SK-N-SH treated with all-trans-retinoic acid at 6 μM for 48 hours (cell line): Measurements from ENCODE around the gene DRD4.
A peak's percentile ranks its signal among the peaks of the same experiment; 100 is the strongest.

Experiments
- ATAC-seq: fragments of 200-7000 bp; cut with Tn5 transposase; 3 replicates; pipeline ENCODE4 v1.9.1; 2020; ENCODE audit warnings: mild to moderate bottlenecking, moderate library complexity
- ARNTL ChIP-seq: fragments of 450-650 bp; formaldehyde crosslinking; IDR thresholded peaks from 2 replicates; pipeline ENCODE4 v1.5.0; 2020; ENCODE audit warnings: low read depth, mild to moderate bottlenecking, moderate library complexity, borderline replicate concordance
- BACH2 ChIP-seq: fragments of 250-450 bp; sonication (Bioruptor Pico); IDR thresholded peaks from 2 replicates; pipeline ENCODE4 v1.9.0; 2021; ENCODE audit warnings: mild to moderate bottlenecking, borderline replicate concordance
- CSDC2 ChIP-seq: fragments of 250-450 bp; sonication (Bioruptor Pico); IDR thresholded peaks from 2 replicates; pipeline ENCODE4 v1.5.0; 2020; ENCODE audit warnings: mild to moderate bottlenecking, moderate library complexity
- ESRRG ChIP-seq: fragments of 250-450 bp; sonication (Bioruptor Pico); IDR thresholded peaks from 2 replicates; pipeline ENCODE4 v1.6.1; 2021; ENCODE audit warnings: mild to moderate bottlenecking
- ISL1 ChIP-seq: fragments of 250-450 bp; sonication (Bioruptor Pico); IDR thresholded peaks from 2 replicates; pipeline ENCODE4 v2.1.2; 2022; ENCODE audit warnings: mild to moderate bottlenecking, moderate library complexity
- OSR1 ChIP-seq: fragments of 250-450 bp; sonication (Bioruptor Pico); IDR thresholded peaks from 2 replicates; pipeline ENCODE4 v1.8.0; 2022; ENCODE audit warnings: moderate library complexity, mild to moderate bottlenecking, inconsistent platforms
- PPARA ChIP-seq: fragments of 250-450 bp; sonication (Bioruptor Pico); IDR thresholded peaks from 2 replicates; pipeline ENCODE4 v1.5.0; 2020; ENCODE audit warnings: mild to moderate bottlenecking, borderline replicate concordance
- RARB ChIP-seq: fragments of 250-450 bp; sonication (Bioruptor Pico); IDR thresholded peaks from 2 replicates; pipeline ENCODE4 v1.8.0; 2021; ENCODE audit warnings: mild to moderate bottlenecking, moderate library complexity
- TCF4 ChIP-seq: fragments of 250-450 bp; sonication (Bioruptor Pico); IDR thresholded peaks from 2 replicates; pipeline ENCODE4 v1.8.0; 2021; ENCODE audit warnings: mild to moderate bottlenecking, moderate library complexity, borderline replicate concordance
- TOX ChIP-seq: fragments of 250-450 bp; sonication (Bioruptor Pico); IDR thresholded peaks from 2 replicates; pipeline ENCODE4 v1.8.0; 2021; ENCODE audit warnings: mild to moderate bottlenecking, moderate library complexity, borderline replicate concordance
- ZFP3 ChIP-seq: fragments of 250-450 bp; sonication (Bioruptor Pico); IDR thresholded peaks from 2 replicates; pipeline ENCODE4 v1.5.0; 2020; ENCODE audit warnings: mild to moderate bottlenecking, moderate library complexity
- ZFP30 ChIP-seq: fragments of 450-650 bp; formaldehyde crosslinking; IDR thresholded peaks from 2 replicates; pipeline ENCODE4 v1.5.0; 2022; ENCODE audit warnings: mild to moderate bottlenecking, moderate library complexity
- ZNF565 ChIP-seq: fragments of 450-650 bp; formaldehyde crosslinking; conservative IDR thresholded peaks from 2 replicates; pipeline ENCODE4 v1.5.0; 2020; ENCODE audit warnings: low read depth, mild to moderate bottlenecking, moderate library complexity
- ZNF8 ChIP-seq: fragments of 450-650 bp; formaldehyde crosslinking; IDR thresholded peaks from 2 replicates; pipeline ENCODE4 v1.5.0; 2020; ENCODE audit warnings: mild to moderate bottlenecking, moderate library complexity
- TF ChIP-seq, protein P1 (sequence below): fragments of 250-450 bp; sonication (Bioruptor Pico); IDR thresholded peaks from 2 replicates; pipeline ENCODE4 v1.8.0; 2020; ENCODE audit warnings: mild to moderate bottlenecking, moderate library complexity, borderline replicate concordance
- TF ChIP-seq, protein P2 (sequence below): fragments of 250-450 bp; sonication (Bioruptor Pico); IDR thresholded peaks from 2 replicates; pipeline ENCODE4 v1.5.1; 2021; ENCODE audit warnings: mild to moderate bottlenecking, moderate library complexity
- TF ChIP-seq, protein P3 (sequence below): fragments of 250-450 bp; sonication (Bioruptor Pico); IDR thresholded peaks from 2 replicates; pipeline ENCODE4 v1.8.0; 2021; ENCODE audit warnings: low read depth, mild to moderate bottlenecking, moderate library complexity, borderline replicate concordance
- TF ChIP-seq, protein P4 (sequence below): fragments of 250-450 bp; sonication (Bioruptor Pico); IDR thresholded peaks from 2 replicates; pipeline ENCODE4 v1.5.1; 2020; ENCODE audit warnings: low read depth, mild to moderate bottlenecking, moderate library complexity

Gene DRD4

DNA sequence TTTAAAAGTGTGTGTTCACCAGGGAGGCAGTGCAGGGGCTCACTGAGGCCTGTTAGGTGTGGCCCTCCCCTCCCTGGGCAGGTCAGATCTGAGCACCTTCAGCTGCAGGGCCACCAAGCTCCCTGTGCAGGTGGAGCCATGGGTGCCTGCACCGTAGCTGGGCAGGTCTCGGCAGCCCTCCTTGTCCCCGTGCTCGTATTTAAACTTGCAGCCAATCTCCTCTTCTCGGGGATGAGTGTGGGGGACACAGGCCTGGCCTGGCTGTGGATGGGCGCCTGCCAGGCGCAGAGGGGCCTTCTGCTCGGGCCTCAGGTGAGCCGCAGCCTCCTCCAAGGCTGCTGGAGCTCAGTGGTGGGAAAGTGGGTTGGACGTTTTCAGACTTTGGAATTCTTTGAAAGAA is 41.7 kb upstream of the DRD4 start:
- TF ChIP-seq BACH2 (CRISPR knock-in tag) = no peak
- TF ChIP-seq RARB (CRISPR knock-in tag) = no peak
- TF ChIP-seq OSR1 = no peak
- TF ChIP-seq ZFP30 (CRISPR knock-in tag) = no peak

DNA sequence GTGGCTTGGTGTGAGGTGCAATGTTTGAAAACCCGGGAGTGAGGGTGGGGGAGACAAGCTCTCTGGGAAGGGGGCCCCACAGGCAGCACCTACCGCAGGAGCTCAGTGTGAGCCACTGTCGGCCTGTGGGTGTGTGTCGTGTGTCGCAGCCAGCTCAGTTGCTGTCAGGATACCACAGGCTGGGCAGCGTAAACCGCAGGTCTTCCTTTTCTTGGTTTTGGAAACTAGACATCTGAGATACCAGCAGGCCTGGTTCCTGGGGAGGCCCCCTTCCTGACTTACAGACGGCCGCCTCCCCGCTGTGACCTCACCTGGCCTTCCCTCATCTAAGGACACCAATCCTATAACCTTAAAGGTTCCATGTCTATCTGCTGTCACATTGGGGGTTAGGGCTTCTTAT is 40.7 kb upstream of the DRD4 start:
- ATAC-seq = no peak
- TF ChIP-seq ZNF565 (CRISPR knock-in tag) (no peak), PPARA (CRISPR knock-in tag) (no peak), ESRRG (no peak), BACH2 (CRISPR knock-in tag) (no peak), ZNF8 (CRISPR knock-in tag) (no peak), ZFP30 (CRISPR knock-in tag) (no peak), ISL1 (no peak), TOX (CRISPR knock-in tag) (no peak)
- TF ChIP-seq, protein P1, sequence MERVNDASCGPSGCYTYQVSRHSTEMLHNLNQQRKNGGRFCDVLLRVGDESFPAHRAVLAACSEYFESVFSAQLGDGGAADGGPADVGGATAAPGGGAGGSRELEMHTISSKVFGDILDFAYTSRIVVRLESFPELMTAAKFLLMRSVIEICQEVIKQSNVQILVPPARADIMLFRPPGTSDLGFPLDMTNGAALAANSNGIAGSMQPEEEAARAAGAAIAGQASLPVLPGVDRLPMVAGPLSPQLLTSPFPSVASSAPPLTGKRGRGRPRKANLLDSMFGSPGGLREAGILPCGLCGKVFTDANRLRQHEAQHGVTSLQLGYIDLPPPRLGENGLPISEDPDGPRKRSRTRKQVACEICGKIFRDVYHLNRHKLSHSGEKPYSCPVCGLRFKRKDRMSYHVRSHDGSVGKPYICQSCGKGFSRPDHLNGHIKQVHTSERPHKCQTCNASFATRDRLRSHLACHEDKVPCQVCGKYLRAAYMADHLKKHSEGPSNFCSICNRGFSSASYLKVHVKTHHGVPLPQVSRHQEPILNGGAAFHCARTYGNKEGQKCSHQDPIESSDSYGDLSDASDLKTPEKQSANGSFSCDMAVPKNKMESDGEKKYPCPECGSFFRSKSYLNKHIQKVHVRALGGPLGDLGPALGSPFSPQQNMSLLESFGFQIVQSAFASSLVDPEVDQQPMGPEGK = no peak
- TF ChIP-seq, protein P2, sequence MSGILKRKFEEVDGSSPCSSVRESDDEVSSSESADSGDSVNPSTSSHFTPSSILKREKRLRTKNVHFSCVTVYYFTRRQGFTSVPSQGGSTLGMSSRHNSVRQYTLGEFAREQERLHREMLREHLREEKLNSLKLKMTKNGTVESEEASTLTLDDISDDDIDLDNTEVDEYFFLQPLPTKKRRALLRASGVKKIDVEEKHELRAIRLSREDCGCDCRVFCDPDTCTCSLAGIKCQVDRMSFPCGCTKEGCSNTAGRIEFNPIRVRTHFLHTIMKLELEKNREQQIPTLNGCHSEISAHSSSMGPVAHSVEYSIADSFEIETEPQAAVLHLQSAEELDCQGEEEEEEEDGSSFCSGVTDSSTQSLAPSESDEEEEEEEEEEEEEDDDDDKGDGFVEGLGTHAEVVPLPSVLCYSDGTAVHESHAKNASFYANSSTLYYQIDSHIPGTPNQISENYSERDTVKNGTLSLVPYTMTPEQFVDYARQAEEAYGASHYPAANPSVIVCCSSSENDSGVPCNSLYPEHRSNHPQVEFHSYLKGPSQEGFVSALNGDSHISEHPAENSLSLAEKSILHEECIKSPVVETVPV = no peak

More for the DNA sequence above, 41.7 kb upstream of the DRD4 start:
- ATAC-seq = no peak

DNA sequence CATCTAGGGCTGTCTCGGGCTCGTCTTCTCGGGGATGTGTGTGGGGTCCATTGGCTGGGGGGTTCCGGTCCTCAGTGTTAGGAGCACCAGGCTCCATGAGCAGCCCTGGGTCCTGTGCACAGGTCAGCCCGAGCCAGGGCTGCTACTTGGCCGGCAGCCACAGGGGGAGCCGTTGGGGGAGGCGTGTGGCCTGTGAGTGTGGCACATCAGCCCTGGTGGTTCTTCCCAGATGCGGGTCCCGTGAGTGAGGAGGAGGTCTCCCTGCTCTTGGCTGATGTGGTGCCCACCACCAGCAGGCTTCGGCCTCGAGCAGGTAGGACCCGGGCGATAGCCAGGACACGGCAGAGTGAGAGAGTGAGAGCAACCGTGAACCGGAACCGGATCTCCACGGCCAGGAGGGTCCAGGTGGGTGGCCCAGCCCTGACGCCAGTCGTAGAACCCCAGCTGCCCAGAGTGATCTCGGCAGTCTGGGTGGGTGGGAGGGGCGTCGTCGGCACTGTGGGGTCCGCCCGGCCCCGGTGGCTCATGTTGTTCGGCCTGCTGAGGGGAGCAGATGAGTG is 39.8 kb upstream of the DRD4 start:
- ATAC-seq = peak; percentile 41; the same call in 2 of the 3 replicates
- no peak for TF ChIP-seq CSDC2 (CRISPR knock-in tag)
- TF ChIP-seq TCF4 (CRISPR knock-in tag) = no peak
- no peak for TF ChIP-seq ZNF8 (CRISPR knock-in tag)
- TF ChIP-seq ZNF565 (CRISPR knock-in tag) = no peak
- TF ChIP-seq, protein P1 = no peak
- TF ChIP-seq ISL1 = no peak
- TF ChIP-seq, all 23 proteins: peak for 0

DNA sequence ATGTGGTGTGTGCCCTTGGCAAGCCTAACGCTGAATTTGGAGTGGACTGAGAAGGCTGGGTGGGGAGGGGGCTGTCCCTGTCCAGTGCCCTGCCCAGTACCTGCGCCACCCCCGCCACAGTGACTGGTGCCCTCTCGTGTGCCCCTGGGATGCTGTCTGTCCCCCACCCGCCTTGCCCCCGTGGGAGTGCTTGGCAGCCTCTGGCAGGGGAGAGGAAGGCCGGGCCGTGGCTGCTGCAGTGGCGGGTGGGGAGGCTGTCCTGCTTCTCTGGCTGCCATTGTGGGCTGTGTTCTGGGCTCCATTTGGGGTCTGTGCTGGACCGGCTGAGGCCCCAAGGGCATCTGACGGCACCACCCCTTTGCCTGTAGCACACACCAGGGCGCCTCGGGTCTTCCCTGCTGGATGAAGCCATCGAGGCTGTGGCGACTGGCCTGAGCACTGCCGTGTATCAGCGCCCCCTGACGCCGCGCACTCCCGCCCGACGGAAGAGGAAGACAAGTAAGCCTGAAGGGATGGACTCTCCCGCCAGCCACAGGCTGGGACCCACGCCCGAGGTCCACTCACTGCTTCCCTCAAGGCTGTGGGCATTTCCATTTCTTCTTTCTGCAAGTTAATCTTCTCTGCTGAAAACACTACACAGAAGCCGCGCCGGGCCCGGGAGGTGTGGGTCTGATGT is 38.9 kb upstream of the DRD4 start:
- TF ChIP-seq ZFP30 (CRISPR knock-in tag) = no peak
- TF ChIP-seq ZFP3 (CRISPR knock-in tag) = no peak
- TF ChIP-seq, protein P3, sequence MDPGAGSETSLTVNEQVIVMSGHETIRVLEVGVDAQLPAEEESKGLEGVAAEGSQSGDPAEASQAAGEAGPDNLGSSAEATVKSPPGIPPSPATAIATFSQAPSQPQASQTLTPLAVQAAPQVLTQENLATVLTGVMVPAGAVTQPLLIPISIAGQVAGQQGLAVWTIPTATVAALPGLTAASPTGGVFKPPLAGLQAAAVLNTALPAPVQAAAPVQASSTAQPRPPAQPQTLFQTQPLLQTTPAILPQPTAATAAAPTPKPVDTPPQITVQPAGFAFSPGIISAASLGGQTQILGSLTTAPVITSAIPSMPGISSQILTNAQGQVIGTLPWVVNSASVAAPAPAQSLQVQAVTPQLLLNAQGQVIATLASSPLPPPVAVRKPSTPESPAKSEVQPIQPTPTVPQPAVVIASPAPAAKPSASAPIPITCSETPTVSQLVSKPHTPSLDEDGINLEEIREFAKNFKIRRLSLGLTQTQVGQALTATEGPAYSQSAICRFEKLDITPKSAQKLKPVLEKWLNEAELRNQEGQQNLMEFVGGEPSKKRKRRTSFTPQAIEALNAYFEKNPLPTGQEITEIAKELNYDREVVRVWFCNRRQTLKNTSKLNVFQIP (CRISPR knock-in tag) = no peak
- no peak for TF ChIP-seq ESRRG
- TF ChIP-seq ARNTL (CRISPR knock-in tag) = no peak
- TF ChIP-seq, protein P4, sequence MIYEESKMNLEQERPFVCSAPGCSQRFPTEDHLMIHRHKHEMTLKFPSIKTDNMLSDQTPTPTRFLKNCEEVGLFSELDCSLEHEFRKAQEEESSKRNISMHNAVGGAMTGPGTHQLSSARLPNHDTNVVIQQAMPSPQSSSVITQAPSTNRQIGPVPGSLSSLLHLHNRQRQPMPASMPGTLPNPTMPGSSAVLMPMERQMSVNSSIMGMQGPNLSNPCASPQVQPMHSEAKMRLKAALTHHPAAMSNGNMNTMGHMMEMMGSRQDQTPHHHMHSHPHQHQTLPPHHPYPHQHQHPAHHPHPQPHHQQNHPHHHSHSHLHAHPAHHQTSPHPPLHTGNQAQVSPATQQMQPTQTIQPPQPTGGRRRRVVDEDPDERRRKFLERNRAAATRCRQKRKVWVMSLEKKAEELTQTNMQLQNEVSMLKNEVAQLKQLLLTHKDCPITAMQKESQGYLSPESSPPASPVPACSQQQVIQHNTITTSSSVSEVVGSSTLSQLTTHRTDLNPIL (CRISPR knock-in tag) = no peak
- TF ChIP-seq, protein P1 = no peak
- TF ChIP-seq ZNF565 (CRISPR knock-in tag) = no peak
- TF ChIP-seq TCF4 (CRISPR knock-in tag) = no peak
- no peak for TF ChIP-seq RARB (CRISPR knock-in tag)
- ATAC-seq = no peak; the same call in 2 of the 3 replicates
